HepG2 (cell line): ENCODE results near the gene TTPAL. TPM values are rescaled to one million over a fixed set of nuclear protein-coding genes. Genes with fewer than 3 reads are reported as not detected.

ENCODE experiments used
- BRCA1 ChIP-seq: sonication (generic); formaldehyde crosslinking; IDR thresholded peaks from 2 replicates; pipeline ENCODE4 v1.4.0; 2020; ENCODE audit warnings: missing genetic modification reagents
- DPF2 ChIP-seq: sonication (generic); formaldehyde crosslinking; IDR thresholded peaks from 2 replicates; pipeline ENCODE4 v1.4.0; 2020; ENCODE audit warnings: mild to moderate bottlenecking, low read depth, missing genetic modification reagents, borderline replicate concordance
- FOXA3 ChIP-seq: IDR thresholded peaks from 2 replicates; pipeline ENCODE4 v1.6.1; 2016; ENCODE audit warnings: missing genetic modification reagents, missing compliant biosample characterization
- HES4 ChIP-seq: sonication (generic); formaldehyde crosslinking; IDR thresholded peaks from 2 replicates; pipeline ENCODE4 v1.9.0; 2021; ENCODE audit warnings: mild to moderate bottlenecking, missing genetic modification reagents, borderline replicate concordance
- KDM1A ChIP-seq: IDR thresholded peaks from 2 replicates; pipeline ENCODE4 v1.6.1; 2016; ENCODE audit warnings: missing compliant biosample characterization
- PHF5A ChIP-seq: IDR thresholded peaks from one replicate; pipeline ENCODE4 v1.6.1; 2018; ENCODE audit warnings: low read depth, missing genetic modification reagents; ENCODE audit not compliant: unreplicated experiment
- POLR2A ChIP-seq, 2 experiments: IDR thresholded peaks; 2 replicates each; pipeline ENCODE4 v1.6.1; 2011; ENCODE audit warnings: low read depth in 2 of 2, low read length in 2 of 2, mild to moderate bottlenecking in 1 of 2, moderate library complexity in 1 of 2; ENCODE audit not compliant: insufficient read depth in 1 of 2
- POLR2G ChIP-seq: fragments of 200-400 bp; formaldehyde crosslinking; IDR thresholded peaks from 2 replicates; pipeline ENCODE4 v1.6.1; 2018; ENCODE audit warnings: mild to moderate bottlenecking, low read depth, low read length, moderate library complexity
- RNF219 ChIP-seq: sonication (generic); formaldehyde crosslinking; IDR thresholded peaks from 2 replicates; pipeline ENCODE4 v1.5.0; 2020; ENCODE audit warnings: mild to moderate bottlenecking, missing genetic modification reagents
- SMAD3 ChIP-seq: sonication (generic); formaldehyde crosslinking; IDR thresholded peaks from 2 replicates; pipeline ENCODE4 v1.4.0; 2020; ENCODE audit warnings: missing genetic modification reagents
- ZFAT ChIP-seq: sonication (generic); formaldehyde crosslinking; conservative IDR thresholded peaks from 2 replicates; pipeline ENCODE4 v1.8.1; 2023; ENCODE audit warnings: missing genetic modification reagents, inconsistent platforms
- ZFP36L2 ChIP-seq: sonication (generic); formaldehyde crosslinking; IDR thresholded peaks from 2 replicates; pipeline ENCODE4 v1.4.0; 2020; ENCODE audit warnings: missing genetic modification reagents
- ZNF251 ChIP-seq: sonication (generic); formaldehyde crosslinking; IDR thresholded peaks from 2 replicates; pipeline ENCODE4 v1.9.0; 2021; ENCODE audit warnings: mild to moderate bottlenecking, missing genetic modification reagents
- ZNF691 ChIP-seq: sonication (generic); formaldehyde crosslinking; IDR thresholded peaks from 2 replicates; pipeline ENCODE4 v1.4.0; 2020; ENCODE audit warnings: missing genetic modification reagents, low read depth, mild to moderate bottlenecking, borderline replicate concordance
- ZNF782 ChIP-seq: sonication (generic); formaldehyde crosslinking; IDR thresholded peaks from 2 replicates; pipeline ENCODE4 v1.4.0; 2020; ENCODE audit warnings: missing genetic modification reagents, mild to moderate bottlenecking, borderline replicate concordance
- polyA plus RNA-seq, 8 experiments: library from polyadenylated mRNA; depleted of rRNA in 3 of 8; stranded (reverse) in 7 of 8; unstranded in 1 of 8; fragments of >200 nt; fragmentation: Illumina TruSeq in 4 of 8; extraction: Trizol in 4 of 8; gene quantifications; 2 replicates each; pipeline versions ENCODE4 v1.2.1 to v1.2.3, GENCODE V29; 2011 to 2016; ENCODE audit warnings: low read depth in 4 of 8, missing spikeins in 1 of 8, mixed read lengths in 1 of 8; ENCODE audit not compliant: insufficient read depth in 1 of 8
- total RNA-seq, 5 experiments: library from RNA; depleted of rRNA; stranded (reverse); fragments of >200 nt; fragmentation: Illumina TruSeq; extraction: Trizol; gene quantifications; 2 replicates each; pipeline ENCODE4 v1.2.3, GENCODE V29; 2016; ENCODE audit warnings: low read depth in 1 of 5
- TF ChIP-seq, protein P1 (sequence below): sonication (generic); formaldehyde crosslinking; IDR thresholded peaks from 2 replicates; pipeline ENCODE4 v1.8.1; 2023; ENCODE audit warnings: mild to moderate bottlenecking, inconsistent platforms, moderate library complexity, missing genetic modification reagents, borderline replicate concordance
- TF ChIP-seq, protein P2 (sequence below): IDR thresholded peaks from 2 replicates; pipeline ENCODE4 v1.6.1; 2012; ENCODE audit warnings: inconsistent platforms
- TF ChIP-seq, protein P3 (sequence below): IDR thresholded peaks from 2 replicates; pipeline ENCODE4 v1.4.0; 2020; ENCODE audit warnings: mild to moderate bottlenecking, missing genetic modification reagents

TTPAL gene
- total and polyA plus RNA-seq, 2 of the 13 experiments (the other 11 are each of a cell fraction or from before 2014, with no cell fraction given): 4.3 to 18.8 TPM

- peak; percentile 68; the same call in 1 of the 2 replicates for TF ChIP-seq RNF219 (CRISPR knock-in tag)
- no peak for TF ChIP-seq ZNF691 (CRISPR knock-in tag)
- TF ChIP-seq ZFAT (CRISPR knock-in tag): no peak
- peak; percentile 20 to 49; a peak in 2 of 4 replicates for TF ChIP-seq POLR2A (IDR thresholded peaks at IDR 0.05; ENCODE audit: insufficient read depth in 1 of 2, low read depth in 2 of 2, low read length in 2 of 2)
- TF ChIP-seq, protein P1, sequence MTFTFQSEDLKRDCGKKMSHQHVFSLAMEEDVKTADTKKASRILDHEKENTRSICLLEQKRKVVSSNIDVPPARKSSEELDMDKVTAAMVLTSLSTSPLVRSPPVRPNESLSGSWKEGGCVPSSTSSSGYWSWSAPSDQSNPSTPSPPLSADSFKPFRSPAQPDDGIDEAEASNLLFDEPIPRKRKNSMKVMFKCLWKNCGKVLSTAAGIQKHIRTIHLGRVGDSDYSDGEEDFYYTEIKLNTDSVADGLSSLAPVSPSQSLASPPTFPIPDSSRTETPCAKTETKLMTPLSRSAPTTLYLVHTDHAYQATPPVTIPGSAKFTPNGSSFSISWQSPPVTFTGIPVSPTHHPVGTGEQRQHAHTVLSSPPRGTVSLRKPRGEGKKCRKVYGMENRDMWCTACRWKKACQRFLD: no peak
- TF ChIP-seq, protein P2, sequence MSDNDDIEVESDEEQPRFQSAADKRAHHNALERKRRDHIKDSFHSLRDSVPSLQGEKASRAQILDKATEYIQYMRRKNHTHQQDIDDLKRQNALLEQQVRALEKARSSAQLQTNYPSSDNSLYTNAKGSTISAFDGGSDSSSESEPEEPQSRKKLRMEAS: 0 out of 2 replicates have a peak, but pooled peaks have one; percentile 10
- no peak for TF ChIP-seq ZNF782 (CRISPR knock-in tag)
- no peak for TF ChIP-seq DPF2 (CRISPR knock-in tag)
- TF ChIP-seq ZFP36L2 (CRISPR knock-in tag): no peak
- TF ChIP-seq BRCA1 (CRISPR knock-in tag): no peak
- peak; percentile 61 for TF ChIP-seq PHF5A (CRISPR knock-in tag)
- TF ChIP-seq, protein P3, sequence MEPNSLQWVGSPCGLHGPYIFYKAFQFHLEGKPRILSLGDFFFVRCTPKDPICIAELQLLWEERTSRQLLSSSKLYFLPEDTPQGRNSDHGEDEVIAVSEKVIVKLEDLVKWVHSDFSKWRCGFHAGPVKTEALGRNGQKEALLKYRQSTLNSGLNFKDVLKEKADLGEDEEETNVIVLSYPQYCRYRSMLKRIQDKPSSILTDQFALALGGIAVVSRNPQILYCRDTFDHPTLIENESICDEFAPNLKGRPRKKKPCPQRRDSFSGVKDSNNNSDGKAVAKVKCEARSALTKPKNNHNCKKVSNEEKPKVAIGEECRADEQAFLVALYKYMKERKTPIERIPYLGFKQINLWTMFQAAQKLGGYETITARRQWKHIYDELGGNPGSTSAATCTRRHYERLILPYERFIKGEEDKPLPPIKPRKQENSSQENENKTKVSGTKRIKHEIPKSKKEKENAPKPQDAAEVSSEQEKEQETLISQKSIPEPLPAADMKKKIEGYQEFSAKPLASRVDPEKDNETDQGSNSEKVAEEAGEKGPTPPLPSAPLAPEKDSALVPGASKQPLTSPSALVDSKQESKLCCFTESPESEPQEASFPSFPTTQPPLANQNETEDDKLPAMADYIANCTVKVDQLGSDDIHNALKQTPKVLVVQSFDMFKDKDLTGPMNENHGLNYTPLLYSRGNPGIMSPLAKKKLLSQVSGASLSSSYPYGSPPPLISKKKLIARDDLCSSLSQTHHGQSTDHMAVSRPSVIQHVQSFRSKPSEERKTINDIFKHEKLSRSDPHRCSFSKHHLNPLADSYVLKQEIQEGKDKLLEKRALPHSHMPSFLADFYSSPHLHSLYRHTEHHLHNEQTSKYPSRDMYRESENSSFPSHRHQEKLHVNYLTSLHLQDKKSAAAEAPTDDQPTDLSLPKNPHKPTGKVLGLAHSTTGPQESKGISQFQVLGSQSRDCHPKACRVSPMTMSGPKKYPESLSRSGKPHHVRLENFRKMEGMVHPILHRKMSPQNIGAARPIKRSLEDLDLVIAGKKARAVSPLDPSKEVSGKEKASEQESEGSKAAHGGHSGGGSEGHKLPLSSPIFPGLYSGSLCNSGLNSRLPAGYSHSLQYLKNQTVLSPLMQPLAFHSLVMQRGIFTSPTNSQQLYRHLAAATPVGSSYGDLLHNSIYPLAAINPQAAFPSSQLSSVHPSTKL (CRISPR knock-in tag): no peak
- 0 out of 2 replicates have a peak, but pooled peaks have one; percentile 8 for TF ChIP-seq SMAD3 (CRISPR knock-in tag)
- 0 out of 2 replicates have a peak, but pooled peaks have one; percentile 4 for TF ChIP-seq FOXA3 (CRISPR knock-in tag)
- 0 out of 2 replicates have a peak, but pooled peaks have one; percentile 70 for TF ChIP-seq ZNF251
- TF ChIP-seq KDM1A (CRISPR knock-in tag): peak; percentile 90
- no peak for TF ChIP-seq HES4 (CRISPR knock-in tag)
- TF ChIP-seq POLR2G: peak; percentile 28
These were observed 42.8 kb upstream of the TTPAL start (continued) for GRCh38 chr20:44432618-44433577.
